HepG2 (cell line): ENCODE measurements around the gene NID2. TPM values are rescaled to one million over a fixed set of nuclear protein-coding genes. Genes with fewer than 3 reads are reported as not detected.

Experiments
- ATAC-seq: fragments of 200-7000 bp; cut with Tn5 transposase; 3 replicates; pipeline ENCODE4 v1.9.1; 2020; ENCODE audit warnings: mild to moderate bottlenecking, moderate library complexity
- BruUV-seq: library from RNA; stranded (reverse); fragments of 400-500 nt; replicated peaks from 2 replicates; lab custom pipeline; 2021; lab: Mats Ljungman, UMichigan
- CTCF ChIA-PET: fragments of 300-600 bp; formaldehyde crosslinking; extraction: SDS; loops from one replicate; lab custom pipeline; 2021; ENCODE audit warnings: low total read pairs, inconsistent platforms, low intra/inter-chr PET ratio; lab: Yijun Ruan, JAX
- POLR2A ChIA-PET: fragments of 350-600 bp; sonication (Branson Sonifier 250); formaldehyde crosslinking; loops from one replicate; lab custom pipeline; 2020; ENCODE audit warnings: antibody characterized with exemption, inconsistent platforms; lab: Yijun Ruan, JAX
- DNase-seq: peaks from one replicate; pipeline ENCODE4 v3.0.0-alpha.2; 2015; ENCODE audit warnings: low spot score
- FAIRE-seq: peaks from 3 replicates; lab custom pipeline; 2011; peaks lifted over from hg19 to GRCh38; lab: Jason Lieb, UNC
- H2AFZ ChIP-seq: one replicate; pipeline ENCODE4 v1.6.1; 2011; ENCODE audit warnings: low read length, inconsistent platforms
- H3K27ac ChIP-seq: fragments of 300-600 bp; 3 replicates; pipeline ENCODE4 v1.8.0; 2011; ENCODE audit warnings: mixed run types, mild to moderate bottlenecking, mixed read lengths, low read length, inconsistent platforms; ENCODE audit not compliant: insufficient read depth; ENCODE audit errors: extremely low read length
- H3K27me3 ChIP-seq, 2 experiments: fragments of 200-600 bp in 1 of 2; 2 replicates in 1 of 2; 3 replicates in 1 of 2; pipeline versions ENCODE4 v1.6.0 to v1.8.0; 2011; ENCODE audit warnings: low read length in 2 of 2, mild to moderate bottlenecking in 2 of 2, moderate library complexity in 2 of 2, inconsistent platforms in 1 of 2; ENCODE audit not compliant: insufficient read depth in 2 of 2, control insufficient read depth in 1 of 2
- H3K36me3 ChIP-seq, 2 experiments: fragments of 200-600 bp in 1 of 2; replicated peaks in 1 of 2; 2 replicates in 1 of 2; 3 replicates in 1 of 2; pipeline versions ENCODE4 v1.5.1 to v1.8.0; 2011; ENCODE audit warnings: low read length in 2 of 2, inconsistent platforms in 1 of 2; ENCODE audit not compliant: insufficient read depth in 2 of 2, control insufficient read depth in 1 of 2
- H3K4me1 ChIP-seq: 2 replicates; pipeline ENCODE4 v1.5.1; 2012; ENCODE audit warnings: low read length, inconsistent platforms; ENCODE audit not compliant: insufficient read depth
- H3K4me2 ChIP-seq: 2 replicates; pipeline ENCODE4 v1.6.0; 2011; ENCODE audit warnings: low read depth, low read length, inconsistent platforms
- H3K4me3 ChIP-seq, 3 experiments: fragments of 200-600 bp in 1 of 3; sonication (generic), shearing (Covaris generic) in 1 of 3; replicated peaks in 1 of 3; 2 replicates each; pipeline ENCODE4 v1.5.1; 2011 to 2016; ENCODE audit warnings: low read length in 3 of 3, inconsistent platforms in 2 of 3, low read depth in 2 of 3, mild to moderate bottlenecking in 2 of 3, control low read depth in 1 of 3, mixed read lengths in 1 of 3; ENCODE audit not compliant: insufficient read depth in 1 of 3
- H3K79me2 ChIP-seq: one replicate; pipeline ENCODE4 v1.6.1; 2011; ENCODE audit warnings: low read length, inconsistent platforms; ENCODE audit not compliant: insufficient read depth
- H3K9ac ChIP-seq: 2 replicates; pipeline ENCODE4 v1.6.0; 2011; ENCODE audit warnings: mild to moderate bottlenecking, low read depth, low read length, inconsistent platforms; ENCODE audit not compliant: insufficient read depth
- H3K9me3 ChIP-seq: 2 replicates; pipeline ENCODE4 v1.5.1; 2012; ENCODE audit warnings: mild to moderate bottlenecking, low read length
- H4K20me1 ChIP-seq: 2 replicates; pipeline ENCODE4 v1.6.0; 2011; ENCODE audit warnings: inconsistent platforms, mild to moderate bottlenecking, low read length, moderate library complexity; ENCODE audit not compliant: insufficient read depth
- MAFK ChIP-seq, 2 experiments: IDR thresholded peaks in 1 of 2; conservative IDR thresholded peaks in 1 of 2; 2 replicates each; pipeline ENCODE4 v1.6.1; 2011; ENCODE audit warnings: improper control_type of control experiment in 2 of 2, low read length in 2 of 2
- ZNF530 ChIP-seq: sonication (generic); formaldehyde crosslinking; IDR thresholded peaks from 2 replicates; pipeline ENCODE4 v1.5.0; 2020; ENCODE audit warnings: low read depth, mild to moderate bottlenecking, missing genetic modification reagents
- ZNF615 ChIP-seq: sonication (generic); formaldehyde crosslinking; IDR thresholded peaks from 2 replicates; pipeline ENCODE4 v1.5.0; 2020; ENCODE audit warnings: mild to moderate bottlenecking, missing genetic modification reagents, borderline replicate concordance
- WGBS: methylation state at CpG from one replicate; pipeline ENCODE4 v1.1.6; 2017; ENCODE audit warnings: low lambda C conversion rate; 5-methylcytosine and 5-hydroxymethylcytosine counted together
- in situ Hi-C: cut with HindIII; loops from 2 replicates; pipeline ENCODE4 v1.10.0; 2017; ENCODE audit warnings: low pct_unique_long_range_greater_than_20kb; ENCODE audit not compliant: extremely low pct_ligation_motif_present
- intact Hi-C: fragments of 100-400 bp; cut with micrococcal nuclease; formaldehyde crosslinking; loops from one replicate; pipeline ENCODE4 v1.10.0; 2022; ENCODE audit not compliant: unreplicated experiment
- polyA plus RNA-seq, 8 experiments: library from polyadenylated mRNA; depleted of rRNA in 3 of 8; stranded (reverse) in 7 of 8; unstranded in 1 of 8; fragments of >200 nt; fragmentation: Illumina TruSeq in 4 of 8; extraction: Trizol in 4 of 8; gene quantifications; 2 replicates each; pipeline versions ENCODE4 v1.2.1 to v1.2.3, GENCODE V29; 2011 to 2016; ENCODE audit warnings: low read depth in 4 of 8, missing spikeins in 1 of 8, mixed read lengths in 1 of 8; ENCODE audit not compliant: insufficient read depth in 1 of 8
- total RNA-seq, 5 experiments: library from RNA; depleted of rRNA; stranded (reverse); fragments of >200 nt; fragmentation: Illumina TruSeq; extraction: Trizol; gene quantifications; 2 replicates each; pipeline ENCODE4 v1.2.3, GENCODE V29; 2016; ENCODE audit warnings: low read depth in 1 of 5
- TF ChIP-seq, protein P1 (sequence below): sonication (generic); formaldehyde crosslinking; IDR thresholded peaks from 2 replicates; pipeline ENCODE4 v1.4.0; 2020; ENCODE audit warnings: mild to moderate bottlenecking, missing genetic modification reagents

The NID2 gene
- total and polyA plus RNA-seq, 2 of the 13 experiments (the other 11 are each of a cell fraction or from before 2014, with no cell fraction given) = 0.11 TPM; not detected in 1

DNA sequence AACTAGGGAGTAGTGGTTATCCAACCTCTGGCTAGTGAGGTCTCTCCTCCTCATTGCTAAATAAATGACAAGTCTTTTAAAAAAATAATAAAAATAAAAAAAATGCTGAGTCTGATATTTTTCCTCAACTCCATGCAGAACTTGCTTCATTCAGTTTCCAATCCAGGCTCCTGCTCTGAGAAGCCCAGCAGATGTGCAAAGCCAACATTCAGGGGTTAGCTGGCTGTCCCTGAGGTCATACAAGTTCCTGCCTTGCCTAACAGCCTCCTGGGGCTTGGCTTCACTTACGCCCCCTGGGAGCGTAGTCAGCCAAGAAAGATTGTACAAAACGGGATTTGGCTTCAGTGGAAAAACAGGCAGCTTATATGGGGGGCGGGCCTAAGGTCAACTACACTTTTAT is 56.2 kb downstream of the NID2 start (continued):
- TF ChIP-seq ZNF615 (CRISPR knock-in tag) (no peak), MAFK (conservative IDR thresholded peaks at IDR 0.05 in 1 of 2, IDR thresholded peaks at IDR 0.05 in 1 of 2; ENCODE audit: low read length in 2 of 2) (peak; percentile 82 to 96)

DNA sequence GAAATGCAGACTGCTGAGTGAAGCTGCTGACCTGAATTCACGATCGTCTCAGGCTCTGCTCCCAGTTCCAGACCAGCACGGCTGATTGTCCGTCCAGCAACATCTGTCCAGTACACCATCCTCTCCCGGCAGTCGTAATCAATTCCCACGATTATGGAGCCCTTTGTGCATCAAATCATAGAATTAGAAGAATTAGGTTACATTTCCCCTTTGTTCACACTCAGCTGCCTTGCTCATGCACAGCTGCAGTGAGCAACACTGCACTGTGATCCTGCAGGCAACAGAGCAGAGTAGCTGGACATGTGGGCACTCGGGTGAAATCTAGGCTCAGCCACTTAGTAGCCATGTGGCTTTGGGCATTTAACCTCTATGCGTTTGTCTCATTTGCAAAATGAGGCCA is 57.3 kb downstream of the NID2 start:
- no peak overlapping the region for H3K4me3 ChIP-seq
- H3K4me1 ChIP-seq = 0 out of 2 replicates have a peak, but pooled peaks cover 6% of the 10 kb centered on the region
- H2AFZ ChIP-seq = no peak overlapping the region
- no peak overlapping the region for H3K9ac ChIP-seq
- H3K79me2 ChIP-seq = no peaks in the 10 kb centered on the region
- no peak for TF ChIP-seq ZNF530 (CRISPR knock-in tag)
- TF ChIP-seq, protein P1, sequence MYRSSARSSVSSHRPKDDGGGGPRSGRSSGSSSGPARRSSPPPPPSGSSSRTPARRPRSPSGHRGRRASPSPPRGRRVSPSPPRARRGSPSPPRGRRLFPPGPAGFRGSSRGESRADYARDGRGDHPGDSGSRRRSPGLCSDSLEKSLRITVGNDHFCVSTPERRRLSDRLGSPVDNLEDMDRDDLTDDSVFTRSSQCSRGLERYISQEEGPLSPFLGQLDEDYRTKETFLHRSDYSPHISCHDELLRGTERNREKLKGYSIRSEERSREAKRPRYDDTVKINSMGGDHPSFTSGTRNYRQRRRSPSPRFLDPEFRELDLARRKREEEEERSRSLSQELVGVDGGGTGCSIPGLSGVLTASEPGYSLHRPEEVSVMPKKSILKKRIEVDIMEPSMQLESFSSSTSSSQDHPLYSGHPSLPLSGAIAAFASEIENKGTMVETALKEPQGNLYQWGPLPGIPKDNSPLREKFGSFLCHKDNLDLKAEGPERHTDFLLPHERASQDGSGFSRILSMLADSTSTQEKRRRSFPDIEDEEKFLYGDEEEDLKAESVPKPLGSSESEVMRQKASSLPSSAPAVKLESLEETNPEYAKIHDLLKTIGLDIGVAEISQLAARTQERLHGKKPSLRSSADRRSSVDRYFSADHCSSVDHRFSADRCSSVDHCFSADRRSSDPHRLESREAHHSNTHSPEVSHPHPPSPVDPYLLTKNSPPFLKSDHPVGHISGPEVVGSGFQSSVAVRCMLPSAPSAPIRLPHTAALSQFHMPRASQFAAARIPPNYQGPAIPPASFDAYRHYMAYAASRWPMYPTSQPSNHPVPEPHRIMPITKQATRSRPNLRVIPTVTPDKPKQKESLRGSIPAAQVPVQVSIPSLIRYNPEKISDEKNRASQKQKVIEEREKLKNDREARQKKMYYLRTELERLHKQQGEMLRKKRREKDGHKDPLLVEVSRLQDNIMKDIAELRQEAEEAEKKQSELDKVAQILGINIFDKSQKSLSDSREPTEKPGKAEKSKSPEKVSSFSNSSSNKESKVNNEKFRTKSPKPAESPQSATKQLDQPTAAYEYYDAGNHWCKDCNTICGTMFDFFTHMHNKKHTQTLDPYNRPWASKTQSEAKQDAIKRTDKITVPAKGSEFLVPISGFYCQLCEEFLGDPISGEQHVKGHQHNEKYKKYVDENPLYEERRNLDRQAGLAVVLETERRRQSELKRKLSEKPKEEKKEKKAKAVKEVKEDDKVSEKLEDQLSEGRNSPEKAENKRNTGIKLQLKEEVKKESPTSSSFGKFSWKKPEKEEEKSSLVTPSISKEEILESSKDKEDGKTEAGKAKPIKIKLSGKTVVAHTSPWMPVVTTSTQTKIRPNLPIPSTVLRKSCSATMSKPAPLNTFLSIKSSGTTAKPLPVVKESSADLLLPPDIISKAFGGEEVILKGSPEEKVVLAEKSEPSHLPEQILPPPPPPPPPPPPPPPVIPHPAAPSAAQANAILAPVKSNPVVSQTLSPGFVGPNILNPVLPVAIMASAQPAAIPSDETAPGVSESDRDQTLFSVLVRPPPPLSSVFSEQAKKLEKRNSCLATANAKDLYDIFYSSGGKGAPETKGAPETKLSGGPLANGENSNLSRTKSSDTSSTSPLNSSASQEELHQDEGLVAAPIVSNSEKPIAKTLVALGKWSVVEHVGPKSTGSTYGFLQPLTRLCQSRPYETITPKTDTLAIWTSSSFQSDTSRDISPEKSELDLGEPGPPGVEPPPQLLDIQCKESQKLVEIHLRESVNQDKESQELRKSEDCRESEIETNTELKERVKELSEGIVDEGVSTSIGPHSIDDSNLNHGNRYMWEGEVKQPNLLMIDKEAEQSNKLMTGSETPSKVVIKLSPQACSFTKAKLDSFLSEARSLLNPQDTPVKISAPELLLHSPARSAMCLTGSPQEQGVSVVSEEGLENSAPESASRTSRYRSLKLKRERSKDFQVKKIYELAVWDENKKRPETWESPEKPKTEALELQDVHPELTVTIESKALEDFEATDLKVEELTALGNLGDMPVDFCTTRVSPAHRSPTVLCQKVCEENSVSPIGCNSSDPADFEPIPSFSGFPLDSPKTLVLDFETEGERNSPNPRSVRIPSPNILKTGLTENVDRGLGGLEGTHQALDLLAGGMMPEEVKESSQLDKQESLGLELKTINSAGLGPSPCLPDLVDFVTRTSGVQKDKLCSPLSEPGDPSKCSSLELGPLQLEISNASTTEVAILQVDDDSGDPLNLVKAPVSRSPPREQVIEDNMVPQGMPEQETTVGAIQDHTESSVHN = no peak
- TF ChIP-seq, all 625 proteins: peak for 0
- no TSS peak for BruUV-seq
- no peak overlapping the region for H3K4me2 ChIP-seq
- ATAC-seq (no peak), DNase-seq (no peak), FAIRE-seq (no peak)
- 98% methylated on average over 9 of the region's 9 CpGs for WGBS
- no peak overlapping the region for H3K27ac ChIP-seq
- no peaks in the 10 kb centered on the region for H3K9me3 ChIP-seq
- POLR2A ChIA-PET = no interaction called here
- H3K27me3 ChIP-seq = no peaks in the 10 kb centered on the region
- CTCF ChIA-PET = no interaction called here
- peaks cover 7 to 48% of the 10 kb centered on the region in 2 experiments for H3K36me3 ChIP-seq
- in situ Hi-C loops = no loop called here
- H4K20me1 ChIP-seq = no peaks in the 10 kb centered on the region
- intact Hi-C loops = no loop called here
